ENCODE measurements around the gene ARCN1. TPM values are rescaled to one million over a fixed set of nuclear protein-coding genes. Genes with fewer than 3 reads are reported as not detected.

Gene ARCN1
- total RNA-seq: 162 and 172 TPM in 2 replicates

- H3K4me1 ChIP-seq (ENCODE audit: insufficient read depth, low read length): peaks cover 29% of the 10 kb centered on the region
- H3K4me3 ChIP-seq (ENCODE audit: insufficient read depth, low read length): peak within 1 kb of the TSS; percentile 93
- no peak for TF ChIP-seq CTCF (IDR thresholded peaks at IDR 0.05; ENCODE audit: extremely low read depth, low read depth, low read length)
- H3K9me3 ChIP-seq (ENCODE audit: low read depth, low read length): no peaks in the 10 kb centered on the region
- H3K79me2 ChIP-seq (ENCODE audit: insufficient read depth, low read length): peaks cover 61% of the 10 kb centered on the region
- peaks cover 2% of the 10 kb centered on the region for H3K36me3 ChIP-seq (ENCODE audit: insufficient read depth, low read length)
- peak within 1 kb of the TSS; percentile 81 for H2AFZ ChIP-seq (ENCODE audit: low read length)
- peak within 1 kb of the TSS; percentile 98 for H3K27ac ChIP-seq (ENCODE audit: low read depth, low read length)
- DNase-seq (ENCODE audit: insufficient read length, low spot score, missing footprints): peak; percentile 92
- H3K4me2 ChIP-seq (ENCODE audit: insufficient read depth, low read length): peak within 1 kb of the TSS; percentile 98
- peaks cover 44% of the 10 kb centered on the region for H4K20me1 ChIP-seq (ENCODE audit: insufficient read depth, low read length)
- no peaks in the 10 kb centered on the region for H3K27me3 ChIP-seq (ENCODE audit: insufficient read depth, low read length)
Measured at GRCh38 chr11:118572061-118572980, at the start of gene ARCN1. ARCN1 (plus strand) TSS chr11:118572409; CDS start chr11:118572548, 139 bp downstream.

DNA sequence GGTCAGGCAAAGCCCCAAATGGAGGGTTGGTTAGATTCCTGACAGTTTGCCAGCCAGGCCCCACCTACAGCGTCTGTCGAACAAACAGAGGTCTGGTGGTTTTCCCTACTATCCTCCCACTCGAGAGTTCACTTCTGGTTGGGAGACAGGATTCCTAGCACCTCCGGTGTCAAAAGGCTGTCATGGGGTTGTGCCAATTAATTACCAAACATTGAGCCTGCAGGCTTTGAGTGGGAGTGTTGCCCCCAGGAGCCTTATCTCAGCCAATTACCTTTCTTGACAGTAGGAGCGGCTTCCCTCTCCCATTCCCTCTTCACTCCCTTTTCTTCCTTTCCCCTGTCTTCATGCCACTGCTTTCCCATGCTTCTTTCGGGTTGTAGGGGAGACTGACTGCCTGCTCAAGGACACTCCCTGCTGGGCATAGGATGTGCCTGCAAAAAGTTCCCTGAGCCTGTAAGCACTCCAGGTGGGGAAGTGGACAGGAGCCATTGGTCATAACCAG lies 49.6 kb upstream of the ARCN1 start:
- DNase-seq (ENCODE audit: insufficient read length, low spot score, missing footprints): peak; percentile 82
- Histone ChIP-seq H3K36me3 (ENCODE audit: insufficient read depth, low read length) (peaks cover 66% of the 10 kb centered on the region), H3K9me3 (ENCODE audit: low read depth, low read length) (no peaks in the 10 kb centered on the region), H3K4me3 (ENCODE audit: insufficient read depth, low read length) (no peak overlapping the region), H3K27me3 (ENCODE audit: insufficient read depth, low read length) (no peaks in the 10 kb centered on the region), H3K4me1 (ENCODE audit: insufficient read depth, low read length) (no peaks in the 10 kb centered on the region), H3K27ac (ENCODE audit: low read depth, low read length) (no peak overlapping the region), H2AFZ (ENCODE audit: low read length) (no peak overlapping the region), H3K4me2 (ENCODE audit: insufficient read depth, low read length) (no peak overlapping the region), H3K79me2 (ENCODE audit: insufficient read depth, low read length) (no peaks in the 10 kb centered on the region), H4K20me1 (ENCODE audit: insufficient read depth, low read length) (peaks cover 4% of the 10 kb centered on the region)
- peak; percentile 48 for TF ChIP-seq CTCF (IDR thresholded peaks at IDR 0.05; ENCODE audit: extremely low read depth, low read depth, low read length)

DNA sequence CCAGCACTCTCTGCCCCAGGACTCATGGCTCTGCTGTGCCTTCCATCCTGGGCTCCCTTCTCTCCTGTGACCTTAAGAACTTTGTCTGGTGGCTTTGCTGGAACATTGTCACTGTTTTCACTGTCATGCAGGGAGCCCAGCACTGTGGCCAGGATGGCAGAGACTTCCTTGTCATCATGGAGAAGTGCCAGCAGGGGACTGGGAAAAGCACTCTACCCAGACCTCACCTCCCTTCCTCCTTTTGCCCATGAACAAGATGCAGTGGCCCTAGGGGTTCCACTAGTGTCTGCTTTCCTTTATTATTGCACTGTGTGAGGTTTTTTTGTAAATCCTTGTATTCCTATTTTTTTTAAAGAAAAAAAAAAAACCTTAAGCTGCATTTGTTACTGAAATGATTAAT lies 47.9 kb upstream of the ARCN1 start:
- H3K9me3 ChIP-seq (ENCODE audit: low read depth, low read length): no peaks in the 10 kb centered on the region
- no peak for TF ChIP-seq CTCF (IDR thresholded peaks at IDR 0.05; ENCODE audit: extremely low read depth, low read depth, low read length)
- H3K27ac ChIP-seq (ENCODE audit: low read depth, low read length): no peak overlapping the region
- no peak overlapping the region for H3K4me2 ChIP-seq (ENCODE audit: insufficient read depth, low read length)
- H3K79me2 ChIP-seq (ENCODE audit: insufficient read depth, low read length): no peaks in the 10 kb centered on the region
- no peaks in the 10 kb centered on the region for H3K4me1 ChIP-seq (ENCODE audit: insufficient read depth, low read length)
- H3K27me3 ChIP-seq (ENCODE audit: insufficient read depth, low read length): no peaks in the 10 kb centered on the region
- H4K20me1 ChIP-seq (ENCODE audit: insufficient read depth, low read length): peaks cover 4% of the 10 kb centered on the region
- DNase-seq (ENCODE audit: insufficient read length, low spot score, missing footprints): no peak
- no peak overlapping the region for H2AFZ ChIP-seq (ENCODE audit: low read length)
- peaks cover 59% of the 10 kb centered on the region for H3K36me3 ChIP-seq (ENCODE audit: insufficient read depth, low read length)
- H3K4me3 ChIP-seq (ENCODE audit: insufficient read depth, low read length): no peak overlapping the region
